ENCODE measurements around the gene TMA7B. TPM values are rescaled to one million over a fixed set of nuclear protein-coding genes. Genes with fewer than 3 reads are reported as not detected.

TMA7B gene
- total RNA-seq, 2 experiments from 2014 or later = 5.7 to 6.5 TPM

- Histone ChIP-seq H3K27me3 (ENCODE audit: control insufficient read depth in 1 of 2, insufficient read depth in 2 of 2, low read length in 2 of 2) (no peaks in the 10 kb centered on the region), H3K4me3 (ENCODE audit: low read length) (no peak overlapping the region), H3K4me1 (ENCODE audit: insufficient read depth, low read length) (no peaks in the 10 kb centered on the region), H3K36me3 (ENCODE audit: insufficient read depth, low read length) (no peaks in the 10 kb centered on the region), H3K9me3 (ENCODE audit: control insufficient read depth in 1 of 2, insufficient read depth in 1 of 2, low read length in 2 of 2) (no peaks in the 10 kb centered on the region), H3K27ac (ENCODE audit: low read depth in 1 of 2, low read length in 2 of 2) (no peak overlapping the region)
- no peak overlapping the region for H3K27ac Mint-ChIP-seq
- no peak for TF ChIP-seq CTCF (IDR thresholded peaks at IDR 0.05)
- CTCF ChIA-PET = no interaction called here
- POLR2A ChIA-PET = no interaction called here
- H3K4me1 Mint-ChIP-seq (ENCODE audit: low read depth) = peaks cover 19% of the 10 kb centered on the region
- H3K27me3 Mint-ChIP-seq = peaks cover 6% of the 10 kb centered on the region
- no peaks in the 10 kb centered on the region for H3K36me3 Mint-ChIP-seq (ENCODE audit: low read depth)
- ATAC-seq (ENCODE audit: poor library complexity) (no peak), DNase-seq (no peak)
- H3K4me3 Mint-ChIP-seq = no peak overlapping the region
- intact Hi-C loops (cut with DNase I, micrococcal nuclease) = no loop called here
- H3K9me3 Mint-ChIP-seq = no peaks in the 10 kb centered on the region
These were observed 28.4 kb downstream of the TMA7B start for GRCh38 chr22:39988386-39989114.

GRCh38 chr22:39989633-39990032, 29.4 kb downstream of the TMA7B start:
- CTCF ChIA-PET = no interaction called here

GRCh38 chr22:39990686-39991085, 30.5 kb downstream of the TMA7B start:
- ChIA-PET POLR2A (no interaction called here), CTCF (no interaction called here)
- no peak overlapping the region for H3K27ac Mint-ChIP-seq
- no peak overlapping the region for H3K4me3 Mint-ChIP-seq
- Histone ChIP-seq H3K4me3 (ENCODE audit: low read length) (no peak overlapping the region), H3K27me3 (ENCODE audit: control insufficient read depth in 1 of 2, insufficient read depth in 2 of 2, low read length in 2 of 2) (peaks cover 5 to 7% of the 10 kb centered on the region in 2 experiments), H3K4me1 (ENCODE audit: insufficient read depth, low read length) (peaks cover 18% of the 10 kb centered on the region), H3K27ac (ENCODE audit: low read depth in 1 of 2, low read length in 2 of 2) (no peak overlapping the region), H3K36me3 (ENCODE audit: insufficient read depth, low read length) (no peaks in the 10 kb centered on the region), H3K9me3 (ENCODE audit: control insufficient read depth in 1 of 2, insufficient read depth in 1 of 2, low read length in 2 of 2) (peaks cover 0 to 5% of the 10 kb centered on the region in 2 experiments)
- ATAC-seq (ENCODE audit: poor library complexity) (no peak), DNase-seq (no peak)
- H3K9me3 Mint-ChIP-seq = no peaks in the 10 kb centered on the region
- peaks cover 14% of the 10 kb centered on the region for H3K27me3 Mint-ChIP-seq
- no peak for TF ChIP-seq CTCF (IDR thresholded peaks at IDR 0.05)
- intact Hi-C loops (cut with DNase I, micrococcal nuclease) = loop anchor here in 1 of 2 experiments (5.0 kb wide), 1 partner anchor 48 kb away; no protein-coding TSS in a partner anchor
- no peaks in the 10 kb centered on the region for H3K36me3 Mint-ChIP-seq (ENCODE audit: low read depth)
- H3K4me1 Mint-ChIP-seq (ENCODE audit: low read depth) = peaks cover 21% of the 10 kb centered on the region

More at GRCh38 chr22:39989633-39990032, 29.4 kb downstream of the TMA7B start:
- POLR2A ChIA-PET = no interaction called here
- H3K4me3 Mint-ChIP-seq = no peak overlapping the region
- ATAC-seq (ENCODE audit: poor library complexity) = no peak
- H3K27me3 ChIP-seq (ENCODE audit: control insufficient read depth in 1 of 2, insufficient read depth in 2 of 2, low read length in 2 of 2) = no peaks in the 10 kb centered on the region
- no peaks in the 10 kb centered on the region for H3K9me3 ChIP-seq (ENCODE audit: control insufficient read depth in 1 of 2, insufficient read depth in 1 of 2, low read length in 2 of 2)
- no peaks in the 10 kb centered on the region for H3K9me3 Mint-ChIP-seq
- peaks cover 28% of the 10 kb centered on the region for H3K4me1 Mint-ChIP-seq (ENCODE audit: low read depth)
- no peak overlapping the region for H3K4me3 ChIP-seq (ENCODE audit: low read length)
- H3K4me1 ChIP-seq (ENCODE audit: insufficient read depth, low read length) = peaks cover 10% of the 10 kb centered on the region
- H3K36me3 Mint-ChIP-seq (ENCODE audit: low read depth) = no peaks in the 10 kb centered on the region
- H3K27ac ChIP-seq (ENCODE audit: low read depth in 1 of 2, low read length in 2 of 2) = no peak overlapping the region
- no peak overlapping the region for H3K27ac Mint-ChIP-seq
- no peak for TF ChIP-seq CTCF (IDR thresholded peaks at IDR 0.05)
- DNase-seq = no peak
- no peaks in the 10 kb centered on the region for H3K36me3 ChIP-seq (ENCODE audit: insufficient read depth, low read length)
- intact Hi-C loops (cut with DNase I, micrococcal nuclease) = loop anchor here in 1 of 2 experiments (5.0 kb wide), 1 partner anchor 47 kb away; no protein-coding TSS in a partner anchor
- H3K27me3 Mint-ChIP-seq = peaks cover 14% of the 10 kb centered on the region

Measured in CD4-positive, alpha-beta T cell (primary cell).